NCI-H146 treated with DMSO at 0.1 percent for 48 hours (cell line): Measurements from ENCODE around the gene RASA3.
"Not testable (repeated sequence)": the region's sequence is repeated elsewhere in the genome, so short reads cannot be mapped to it uniquely, and the experiment has no call there.

Source experiments
- DNase-seq: peaks from one replicate; lab custom pipeline; 2025; ENCODE audit not compliant: unreplicated experiment; lab: John Stamatoyannopoulos, UW

The RASA3 gene

GRCh38 chr13:114103801-114104654 lies 28.4 kb downstream of the RASA3 start:
- DNase-seq: no peak

- not testable (repeated sequence) for DNase-seq
Measured at GRCh38 chr13:114103289-114103621, 29.2 kb downstream of the RASA3 start.

- no peak for DNase-seq
Measured at GRCh38 chr13:114102521-114103288, 29.7 kb downstream of the RASA3 start.

GRCh38 chr13:114102131-114102520 lies 30.3 kb downstream of the RASA3 start:
- DNase-seq: no peak

- no peak for DNase-seq
Measured at GRCh38 chr13:114101358-114102130, 30.9 kb downstream of the RASA3 start.

GRCh38 chr13:114100446-114101357 lies 31.7 kb downstream of the RASA3 start:
- DNase-seq: no peak

- no peak for DNase-seq
Measured at GRCh38 chr13:114099918-114100445, 32.4 kb downstream of the RASA3 start.

GRCh38 chr13:114099191-114099590 lies 33.2 kb downstream of the RASA3 start:
- no peak for DNase-seq

GRCh38 chr13:114098689-114099056 lies 33.8 kb downstream of the RASA3 start:
- not testable (repeated sequence) for DNase-seq

GRCh38 chr13:114097893-114098688 lies 34.3 kb downstream of the RASA3 start:
- DNase-seq: no peak

- DNase-seq: peak; percentile 36
Measured at GRCh38 chr13:114097212-114097892, 35.1 kb downstream of the RASA3 start.

- DNase-seq: no peak
Measured at GRCh38 chr13:114096811-114097211, 35.6 kb downstream of the RASA3 start.

GRCh38 chr13:114096031-114096485 lies 36.4 kb downstream of the RASA3 start:
- DNase-seq: no peak

- DNase-seq: no peak
Measured at GRCh38 chr13:114095486-114095885, 36.9 kb downstream of the RASA3 start.

- DNase-seq: no peak
Measured at GRCh38 chr13:114093118-114093517, 39.3 kb downstream of the RASA3 start.

GRCh38 chr13:114092468-114092867 lies 40.0 kb downstream of the RASA3 start:
- DNase-seq: no peak

- DNase-seq: no peak
Measured at GRCh38 chr13:114090476-114090875, 41.9 kb downstream of the RASA3 start.

GRCh38 chr13:114089751-114090400 lies 42.5 kb downstream of the RASA3 start:
- DNase-seq: no peak
